Neuron (in vitro differentiated cells): ENCODE measurements around the gene TYSND1.

Source experiments
- H2AFZ ChIP-seq: one replicate; pipeline ENCODE4 v1.6.1; 2013; ENCODE audit warnings: low read depth, mild to moderate bottlenecking, inconsistent platforms, low read length, moderate library complexity
- H3K27me3 ChIP-seq: one replicate; pipeline ENCODE4 v1.6.1; 2013; ENCODE audit warnings: low read length; ENCODE audit not compliant: insufficient read depth
- H3K36me3 ChIP-seq: one replicate; pipeline ENCODE4 v1.6.1; 2013; ENCODE audit warnings: low read length; ENCODE audit not compliant: insufficient read depth
- H3K4me1 ChIP-seq: one replicate; pipeline ENCODE4 v1.6.1; 2013; ENCODE audit warnings: low read length; ENCODE audit not compliant: insufficient read depth
- H3K4me3 ChIP-seq: 2 replicates; pipeline ENCODE4 v1.5.1; 2013; ENCODE audit warnings: mild to moderate bottlenecking, low read length, moderate library complexity
- H3K9me3 ChIP-seq: one replicate; pipeline ENCODE4 v1.6.1; 2013; ENCODE audit warnings: low read length

Gene TYSND1

GRCh38 chr10:70122742-70123141 lies 23.8 kb downstream of the TYSND1 start:
- Histone ChIP-seq H3K4me1 (no peaks in the 10 kb centered on the region), H3K36me3 (no peaks in the 10 kb centered on the region), H3K27me3 (no peaks in the 10 kb centered on the region)

DNA sequence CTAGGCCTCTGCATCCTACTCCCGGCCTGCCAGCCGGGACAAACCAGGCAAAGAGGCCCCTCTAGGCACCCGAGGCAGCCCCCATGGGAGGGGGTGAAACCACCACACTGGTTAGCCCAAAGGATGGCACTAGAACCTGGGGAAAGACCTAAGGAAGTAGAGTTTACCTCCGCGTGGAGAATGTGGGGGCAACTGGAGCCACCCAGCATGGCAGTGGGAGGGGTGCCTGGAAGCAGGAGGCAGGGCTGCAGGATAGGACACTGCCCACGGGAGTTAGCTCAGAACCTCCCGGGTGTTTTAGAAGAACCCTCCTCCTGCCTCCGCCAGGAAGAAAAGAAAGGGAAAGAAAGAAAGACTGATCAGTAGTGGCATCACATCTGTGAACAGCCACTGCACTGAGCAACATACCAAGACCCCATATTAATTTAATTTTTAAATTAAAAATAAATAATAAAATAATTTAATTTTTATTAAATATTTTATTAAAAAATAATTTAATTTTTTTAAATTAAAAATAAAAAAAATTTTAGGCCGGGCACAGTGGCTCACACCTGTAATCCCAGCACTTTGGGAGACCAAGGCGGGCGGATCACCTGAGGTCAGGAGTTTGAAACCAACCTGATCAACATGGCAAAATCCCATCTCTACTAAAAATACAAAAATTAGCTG lies 25.1 kb downstream of the TYSND1 start:
- no peak overlapping the region for H2AFZ ChIP-seq
- no peaks in the 10 kb centered on the region for H3K4me1 ChIP-seq
- no peak overlapping the region for H3K4me3 ChIP-seq
- no peaks in the 10 kb centered on the region for H3K9me3 ChIP-seq
- H3K36me3 ChIP-seq, result no peaks in the 10 kb centered on the region
- H3K27me3 ChIP-seq, result no peaks in the 10 kb centered on the region

More at GRCh38 chr10:70122742-70123141, 23.8 kb downstream of the TYSND1 start:
- Histone ChIP-seq H2AFZ (no peak overlapping the region), H3K9me3 (no peaks in the 10 kb centered on the region), H3K4me3 (no peak overlapping the region)

DNA sequence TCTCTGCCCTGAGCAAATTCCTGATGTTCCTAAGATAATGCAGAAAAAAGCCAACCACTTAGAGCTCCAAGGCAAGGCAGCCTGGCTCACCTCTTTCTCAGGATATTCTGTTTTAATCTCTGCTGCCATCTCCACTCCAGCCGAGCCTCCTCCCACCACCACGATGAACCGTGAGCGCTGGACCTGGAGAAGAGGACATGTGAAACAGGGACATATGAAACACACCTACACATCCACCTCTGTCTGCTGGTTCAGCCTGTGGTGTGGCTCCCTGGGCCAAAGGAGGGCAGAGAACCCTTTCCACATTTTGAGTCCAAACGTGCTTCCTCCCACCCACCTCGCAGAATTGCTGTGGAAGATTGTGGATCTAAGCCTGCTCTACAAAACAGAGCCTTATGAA lies 26.1 kb downstream of the TYSND1 start:
- H3K4me1 ChIP-seq, result no peaks in the 10 kb centered on the region
- H3K36me3 ChIP-seq, result no peaks in the 10 kb centered on the region
- H2AFZ ChIP-seq, result no peak overlapping the region
- no peak overlapping the region for H3K4me3 ChIP-seq
- no peaks in the 10 kb centered on the region for H3K27me3 ChIP-seq
- H3K9me3 ChIP-seq, result no peaks in the 10 kb centered on the region

- no peaks in the 10 kb centered on the region for H3K4me1 ChIP-seq
- H3K9me3 ChIP-seq, result no peaks in the 10 kb centered on the region
- no peaks in the 10 kb centered on the region for H3K27me3 ChIP-seq
- no peak overlapping the region for H2AFZ ChIP-seq
- no peaks in the 10 kb centered on the region for H3K36me3 ChIP-seq
- H3K4me3 ChIP-seq, result no peak overlapping the region
Observed at GRCh38 chr10:70119623-70120022, 26.9 kb downstream of the TYSND1 start.

- no peaks in the 10 kb centered on the region for H3K27me3 ChIP-seq
- H3K4me1 ChIP-seq, result no peaks in the 10 kb centered on the region
- no peak overlapping the region for H3K4me3 ChIP-seq
- H3K36me3 ChIP-seq, result no peaks in the 10 kb centered on the region
- no peak overlapping the region for H2AFZ ChIP-seq
- no peaks in the 10 kb centered on the region for H3K9me3 ChIP-seq
Observed at GRCh38 chr10:70119197-70119596, 27.3 kb downstream of the TYSND1 start.

DNA sequence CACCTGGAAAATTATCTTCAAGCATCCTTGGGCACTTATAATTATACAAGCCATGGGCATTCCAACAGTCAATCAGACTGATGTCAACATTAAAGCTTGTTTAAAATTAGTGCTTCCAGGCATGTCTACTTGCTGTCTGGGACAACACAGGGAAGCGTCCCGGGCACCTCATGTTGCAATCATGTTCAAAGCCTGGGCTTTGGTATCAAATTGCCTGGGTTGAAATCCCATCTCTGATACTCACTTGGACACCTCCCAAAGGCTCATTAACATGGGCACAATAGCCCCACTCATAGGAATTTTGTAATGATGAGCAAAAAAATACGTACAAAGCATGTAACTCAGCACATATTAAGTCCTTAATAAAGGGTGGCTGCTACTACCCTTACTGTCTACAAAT lies 28.3 kb downstream of the TYSND1 start:
- H2AFZ ChIP-seq, result no peak overlapping the region
- no peaks in the 10 kb centered on the region for H3K27me3 ChIP-seq
- H3K9me3 ChIP-seq, result no peaks in the 10 kb centered on the region
- H3K36me3 ChIP-seq, result no peaks in the 10 kb centered on the region
- H3K4me1 ChIP-seq, result no peaks in the 10 kb centered on the region
- no peak overlapping the region for H3K4me3 ChIP-seq

- no peaks in the 10 kb centered on the region for H3K4me1 ChIP-seq
- no peaks in the 10 kb centered on the region for H3K27me3 ChIP-seq
- no peak overlapping the region for H2AFZ ChIP-seq
- peaks cover 4% of the 10 kb centered on the region for H3K36me3 ChIP-seq
- no peaks in the 10 kb centered on the region for H3K9me3 ChIP-seq
- no peak overlapping the region for H3K4me3 ChIP-seq
Observed at GRCh38 chr10:70117646-70118045, 28.9 kb downstream of the TYSND1 start.

DNA sequence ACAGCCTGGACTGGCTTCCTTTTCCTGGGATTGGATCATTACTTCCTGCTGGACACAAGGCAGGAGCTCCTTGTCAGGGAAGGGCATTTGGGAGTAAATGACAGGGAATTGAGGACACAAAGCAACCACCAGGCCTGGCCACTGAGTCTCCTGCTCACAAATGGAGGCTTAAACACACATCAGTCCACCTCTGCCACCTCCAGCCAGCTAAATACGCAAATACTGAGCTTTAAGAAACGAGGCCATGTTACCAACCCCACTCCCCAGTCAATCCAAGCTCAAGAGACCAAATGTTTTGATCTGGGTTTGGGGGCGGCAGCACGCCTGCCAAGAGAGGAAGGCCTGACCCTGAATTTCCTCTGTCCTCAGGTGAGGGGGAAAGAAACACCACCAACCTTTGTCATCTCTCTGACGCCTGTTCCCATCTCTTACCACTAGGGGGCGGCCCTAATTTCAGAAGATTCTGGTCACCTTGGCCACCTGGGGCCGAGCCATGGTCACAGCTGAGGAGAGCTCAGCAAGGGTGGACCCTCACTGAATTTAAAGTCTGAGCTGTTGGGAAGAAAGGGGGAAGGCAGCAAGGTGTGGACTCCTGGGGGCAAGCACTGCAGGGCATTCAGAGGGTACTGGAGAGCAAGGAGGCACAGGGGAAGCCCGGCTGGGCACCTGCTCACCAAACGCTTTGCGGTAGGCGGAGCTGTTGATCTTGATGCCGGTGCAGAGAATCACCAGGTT lies 30.4 kb downstream of the TYSND1 start:
- no peak overlapping the region for H2AFZ ChIP-seq
- H3K4me1 ChIP-seq, result no peaks in the 10 kb centered on the region
- H3K27me3 ChIP-seq, result no peaks in the 10 kb centered on the region

DNA sequence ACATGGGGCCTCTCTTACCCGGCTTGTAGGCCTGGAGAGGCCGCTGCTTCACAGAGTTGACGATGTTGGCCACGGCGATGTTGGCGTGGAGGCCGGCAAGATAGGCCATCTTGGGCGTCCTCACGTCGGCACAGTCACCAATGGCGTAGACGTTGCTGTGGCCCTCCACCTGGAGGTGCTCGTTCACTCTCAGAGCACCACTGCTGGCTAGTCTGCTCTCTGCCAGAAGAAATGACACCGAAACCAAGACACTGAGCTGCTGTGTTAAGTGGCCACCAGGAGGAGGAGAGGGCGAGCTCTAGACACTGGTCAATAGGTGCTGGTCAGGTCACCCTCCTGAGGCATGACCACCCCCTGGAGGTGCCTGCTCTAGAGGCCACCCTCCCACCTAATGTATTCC lies 31.6 kb downstream of the TYSND1 start:
- Histone ChIP-seq H3K36me3 (peaks cover 23% of the 10 kb centered on the region), H3K4me1 (no peaks in the 10 kb centered on the region), H3K4me3 (no peak overlapping the region), H2AFZ (no peak overlapping the region), H3K9me3 (no peaks in the 10 kb centered on the region), H3K27me3 (no peaks in the 10 kb centered on the region)

More for the DNA sequence above, 30.4 kb downstream of the TYSND1 start:
- H3K9me3 ChIP-seq, result no peaks in the 10 kb centered on the region
- peaks cover 18% of the 10 kb centered on the region for H3K36me3 ChIP-seq
- H3K4me3 ChIP-seq, result no peak overlapping the region

- H2AFZ ChIP-seq, result no peak overlapping the region
- H3K4me3 ChIP-seq, result no peak overlapping the region
- no peaks in the 10 kb centered on the region for H3K4me1 ChIP-seq
- peaks cover 48% of the 10 kb centered on the region for H3K36me3 ChIP-seq
- no peaks in the 10 kb centered on the region for H3K9me3 ChIP-seq
- no peaks in the 10 kb centered on the region for H3K27me3 ChIP-seq
Observed at GRCh38 chr10:70112071-70112470, 34.4 kb downstream of the TYSND1 start.

DNA sequence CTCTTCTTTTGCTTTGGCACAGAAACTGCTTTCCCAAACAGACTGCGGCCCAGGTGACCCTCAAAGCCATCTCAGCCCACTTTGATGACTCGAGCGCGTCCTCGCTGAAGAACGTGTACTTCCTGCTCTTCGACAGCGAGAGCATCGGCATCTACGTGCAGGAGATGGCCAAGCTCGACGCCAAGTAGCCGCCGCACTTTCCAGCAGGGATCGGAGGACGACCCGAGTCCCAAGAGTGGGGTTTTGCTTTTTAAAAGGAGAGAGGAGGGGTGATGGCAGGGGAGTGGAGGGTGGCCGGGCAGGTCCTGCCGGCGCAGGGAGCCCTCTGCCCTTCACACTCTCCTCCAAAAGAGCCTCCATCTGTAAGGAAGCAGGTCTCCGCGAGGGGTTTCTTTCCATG lies 35.0 kb downstream of the TYSND1 start:
- Histone ChIP-seq H3K4me1 (no peaks in the 10 kb centered on the region), H3K9me3 (no peaks in the 10 kb centered on the region), H3K4me3 (no peak overlapping the region), H3K36me3 (peaks cover 52% of the 10 kb centered on the region), H3K27me3 (no peaks in the 10 kb centered on the region), H2AFZ (no peak overlapping the region)

GRCh38 chr10:70109064-70109729 lies 37.3 kb downstream of the TYSND1 start:
- H3K27me3 ChIP-seq, result no peaks in the 10 kb centered on the region
- H3K9me3 ChIP-seq, result no peaks in the 10 kb centered on the region
- H3K4me3 ChIP-seq, result no peak overlapping the region
- H3K4me1 ChIP-seq, result peaks cover 4% of the 10 kb centered on the region
- H3K36me3 ChIP-seq, result peaks cover 61% of the 10 kb centered on the region
- H2AFZ ChIP-seq, result no peak overlapping the region

GRCh38 chr10:70106958-70107791 lies 39.3 kb downstream of the TYSND1 start:
- Histone ChIP-seq H2AFZ (no peak overlapping the region), H3K4me3 (no peak overlapping the region), H3K9me3 (no peaks in the 10 kb centered on the region), H3K4me1 (peaks cover 4% of the 10 kb centered on the region), H3K27me3 (no peaks in the 10 kb centered on the region), H3K36me3 (peaks cover 68% of the 10 kb centered on the region)
